ENCODE results near the gene AK2.

DNA sequence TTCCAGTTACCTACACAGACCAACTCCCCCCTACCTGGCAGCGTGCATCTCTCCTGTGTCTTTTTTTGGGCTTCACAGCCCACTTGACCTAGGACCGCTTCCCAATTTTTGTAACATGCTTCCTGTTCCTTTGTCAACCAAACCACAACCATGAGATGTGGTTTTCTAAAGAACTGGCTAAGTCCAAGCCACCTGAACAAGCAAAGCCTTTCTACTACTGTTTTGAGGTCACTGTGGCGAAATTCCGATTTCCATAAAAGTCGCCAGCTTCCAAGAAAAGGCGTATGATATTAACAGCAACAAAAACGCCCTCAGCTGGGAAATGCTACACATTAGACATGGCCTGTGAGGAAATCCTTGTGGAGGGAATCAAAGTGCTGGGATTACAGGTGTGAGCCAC lies 12.7 kb upstream of the AK2 start:
- TF ChIP-seq, protein P1, sequence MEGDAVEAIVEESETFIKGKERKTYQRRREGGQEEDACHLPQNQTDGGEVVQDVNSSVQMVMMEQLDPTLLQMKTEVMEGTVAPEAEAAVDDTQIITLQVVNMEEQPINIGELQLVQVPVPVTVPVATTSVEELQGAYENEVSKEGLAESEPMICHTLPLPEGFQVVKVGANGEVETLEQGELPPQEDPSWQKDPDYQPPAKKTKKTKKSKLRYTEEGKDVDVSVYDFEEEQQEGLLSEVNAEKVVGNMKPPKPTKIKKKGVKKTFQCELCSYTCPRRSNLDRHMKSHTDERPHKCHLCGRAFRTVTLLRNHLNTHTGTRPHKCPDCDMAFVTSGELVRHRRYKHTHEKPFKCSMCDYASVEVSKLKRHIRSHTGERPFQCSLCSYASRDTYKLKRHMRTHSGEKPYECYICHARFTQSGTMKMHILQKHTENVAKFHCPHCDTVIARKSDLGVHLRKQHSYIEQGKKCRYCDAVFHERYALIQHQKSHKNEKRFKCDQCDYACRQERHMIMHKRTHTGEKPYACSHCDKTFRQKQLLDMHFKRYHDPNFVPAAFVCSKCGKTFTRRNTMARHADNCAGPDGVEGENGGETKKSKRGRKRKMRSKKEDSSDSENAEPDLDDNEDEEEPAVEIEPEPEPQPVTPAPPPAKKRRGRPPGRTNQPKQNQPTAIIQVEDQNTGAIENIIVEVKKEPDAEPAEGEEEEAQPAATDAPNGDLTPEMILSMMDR (IDR thresholded peaks at IDR 0.05; ENCODE audit: insufficient read depth, low read length): no peak
- TF ChIP-seq POLR2AphosphoS5 (IDR thresholded peaks at IDR 0.05; ENCODE audit: low read depth): no peak
- TF ChIP-seq, protein P2, sequence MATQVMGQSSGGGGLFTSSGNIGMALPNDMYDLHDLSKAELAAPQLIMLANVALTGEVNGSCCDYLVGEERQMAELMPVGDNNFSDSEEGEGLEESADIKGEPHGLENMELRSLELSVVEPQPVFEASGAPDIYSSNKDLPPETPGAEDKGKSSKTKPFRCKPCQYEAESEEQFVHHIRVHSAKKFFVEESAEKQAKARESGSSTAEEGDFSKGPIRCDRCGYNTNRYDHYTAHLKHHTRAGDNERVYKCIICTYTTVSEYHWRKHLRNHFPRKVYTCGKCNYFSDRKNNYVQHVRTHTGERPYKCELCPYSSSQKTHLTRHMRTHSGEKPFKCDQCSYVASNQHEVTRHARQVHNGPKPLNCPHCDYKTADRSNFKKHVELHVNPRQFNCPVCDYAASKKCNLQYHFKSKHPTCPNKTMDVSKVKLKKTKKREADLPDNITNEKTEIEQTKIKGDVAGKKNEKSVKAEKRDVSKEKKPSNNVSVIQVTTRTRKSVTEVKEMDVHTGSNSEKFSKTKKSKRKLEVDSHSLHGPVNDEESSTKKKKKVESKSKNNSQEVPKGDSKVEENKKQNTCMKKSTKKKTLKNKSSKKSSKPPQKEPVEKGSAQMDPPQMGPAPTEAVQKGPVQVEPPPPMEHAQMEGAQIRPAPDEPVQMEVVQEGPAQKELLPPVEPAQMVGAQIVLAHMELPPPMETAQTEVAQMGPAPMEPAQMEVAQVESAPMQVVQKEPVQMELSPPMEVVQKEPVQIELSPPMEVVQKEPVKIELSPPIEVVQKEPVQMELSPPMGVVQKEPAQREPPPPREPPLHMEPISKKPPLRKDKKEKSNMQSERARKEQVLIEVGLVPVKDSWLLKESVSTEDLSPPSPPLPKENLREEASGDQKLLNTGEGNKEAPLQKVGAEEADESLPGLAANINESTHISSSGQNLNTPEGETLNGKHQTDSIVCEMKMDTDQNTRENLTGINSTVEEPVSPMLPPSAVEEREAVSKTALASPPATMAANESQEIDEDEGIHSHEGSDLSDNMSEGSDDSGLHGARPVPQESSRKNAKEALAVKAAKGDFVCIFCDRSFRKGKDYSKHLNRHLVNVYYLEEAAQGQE (IDR thresholded peaks at IDR 0.05; ENCODE audit: insufficient replicate concordance, low read depth): no peak
- no peak for TF ChIP-seq GABPA (IDR thresholded peaks at IDR 0.05; ENCODE audit: low read depth)

Data from HL-60 (cell line).